ENCODE results near the gene CYP19A1. TPM values are rescaled to one million over a fixed set of nuclear protein-coding genes. Genes with fewer than 3 reads are reported as not detected.

The CYP19A1 gene
- total and polyA plus RNA-seq, 2 of the 8 experiments (the other 6 are each of a cell fraction or from before 2014, with no cell fraction given), result not detected

- Histone ChIP-seq H4K91ac (replicated peaks; ENCODE audit: insufficient read length, low read length) (no peak overlapping the region), H3K56ac (replicated peaks; ENCODE audit: insufficient read length, low read depth, low read length) (no peak overlapping the region), H3K4me2 (ENCODE audit: insufficient read depth in 1 of 2, low read depth in 2 of 2, low read length in 2 of 2) (no peak overlapping the region), H4K20me1 (replicated peaks in 1 of 2; ENCODE audit: control insufficient read depth in 1 of 2, insufficient read depth in 2 of 2, low read length in 2 of 2) (no peaks in the 10 kb centered on the region), H3K4me3 (ENCODE audit: extremely low read depth in 1 of 4, insufficient read depth in 2 of 4, low read depth in 3 of 4, low read length in 4 of 4) (no peak overlapping the region), H3K9me3 (ENCODE audit: insufficient read depth in 2 of 2, low read depth in 1 of 2, low read length in 1 of 2) (no peaks in the 10 kb centered on the region), H2BK20ac (ENCODE audit: low read length) (no peak overlapping the region), H2BK120ac (replicated peaks; ENCODE audit: low read depth, low read length) (no peak overlapping the region), H3K9ac (replicated peaks in 1 of 4; ENCODE audit: extremely low read depth in 1 of 4, low read depth in 3 of 4, low read length in 3 of 4) (no peak overlapping the region), H2AK5ac (ENCODE audit: low read depth, low read length) (no peak overlapping the region), H2BK12ac (ENCODE audit: low read depth, low read length) (no peak overlapping the region), H3K23me2 (ENCODE audit: low read depth, low read length) (no peaks in the 10 kb centered on the region), H2BK15ac (ENCODE audit: low read length) (no peak overlapping the region), H4K5ac (ENCODE audit: insufficient read length, low read depth, low read length) (no peak overlapping the region), H2BK5ac (ENCODE audit: low read depth, low read length) (no peak overlapping the region), H3K79me2 (ENCODE audit: control insufficient read depth in 1 of 2, insufficient read depth in 2 of 2, low read length in 2 of 2) (no peaks in the 10 kb centered on the region), H4K8ac (ENCODE audit: extremely low read depth, insufficient read depth, low read length) (no peak overlapping the region), H3K4me1 (replicated peaks in 1 of 4; ENCODE audit: control insufficient read depth in 3 of 4, insufficient read depth in 4 of 4, low read length in 3 of 4) (no peaks in the 10 kb centered on the region), H3K79me1 (ENCODE audit: low read depth, low read length) (no peaks in the 10 kb centered on the region; the same call in 1 of the 2 replicates), H3K14ac (ENCODE audit: insufficient read length) (no peak overlapping the region), H3K4ac (replicated peaks; ENCODE audit: insufficient read length, low read depth, low read length) (no peak overlapping the region), H3K23ac (ENCODE audit: insufficient read length) (no peak overlapping the region), H3K27me3 (replicated peaks in 1 of 4; ENCODE audit: control insufficient read depth in 3 of 4, extremely low read depth in 1 of 4, insufficient read depth in 3 of 4, low read length in 3 of 4) (no peaks in the 10 kb centered on the region), H2AFZ (ENCODE audit: low read length) (no peak overlapping the region; the same call in 1 of the 2 replicates), H3K18ac (ENCODE audit: extremely low read depth, low read length) (no peak overlapping the region), H3K27ac (ENCODE audit: low read depth, low read length) (no peak overlapping the region), H3K36me3 (ENCODE audit: control insufficient read depth in 2 of 4, insufficient read depth in 4 of 4, low read length in 3 of 4) (no peaks in the 10 kb centered on the region)
- ChIA-PET CTCF (ENCODE audit: partially characterized antibody) (interaction anchor here (0.7 to 4.5 kb wide), 27 partner anchors 9 to 210 kb away, joined by 3 to 91 read pairs (median 7); no protein-coding TSS in a partner anchor), POLR2A (ENCODE audit: partially characterized antibody) (interaction anchor here (1.2 kb wide), 1 partner anchor 20 kb away, joined by 3 read pairs; no protein-coding TSS in a partner anchor)
- FAIRE-seq (no peak), DNase-seq (ENCODE audit: low read depth in 1 of 2, low spot score in 2 of 2) (no peak)
- WGBS, 2 experiments (ENCODE audit: extremely low coverage in 1 of 2, insufficient coverage in 1 of 2, insufficient read length in 1 of 2, insufficient replicate concordance in 2 of 2, low coverage in 1 of 2, low lambda C conversion rate in 2 of 2, missing lambda C conversion rate in 1 of 2), result 87% methylated on average over 6 of the region's 9 CpGs; no CpG with 5 or more reads in 1 of the 2 experiments
- TF ChIP-seq E2F6 (IDR thresholded peaks at IDR 0.05) (no peak), PHF8 (conservative IDR thresholded peaks at IDR 0.05; ENCODE audit: low read depth, low read length) (no peak), POU5F1 (IDR thresholded peaks at IDR 0.05; ENCODE audit: low read depth, low read length) (no peak), JUN (IDR thresholded peaks at IDR 0.05; ENCODE audit: low read depth, low read length) (no peak), CHD1 (IDR thresholded peaks at IDR 0.05; ENCODE audit: low read depth, low read length) (no peak)
These were observed 146.6 kb downstream of the CYP19A1 start for GRCh38 chr15:51191766-51192165.
